NCI-H1417 treated with DMSO at 0.1 percent for 48 hours (cell line): ENCODE data around the gene TNFRSF9.
"Not testable (repeated sequence)": the region's sequence is repeated elsewhere in the genome, so short reads cannot be mapped to it uniquely, and the experiment has no call there.

ENCODE experiments used
- DNase-seq: peaks from one replicate; lab custom pipeline; 2025; lab: John Stamatoyannopoulos, UW

TNFRSF9 gene

GRCh38 chr1:7940745-7941436 lies at the start of gene TNFRSF9:
Gene TNFRSF9, minus strand, starts transcription at chr1:7940839. Its CDS starts 845 bp downstream, at chr1:7939994.
- no peak for DNase-seq

- no peak for DNase-seq
Observed at GRCh38 chr1:7989762-7990428, 49.3 kb upstream of the TNFRSF9 start.

- DNase-seq: no peak
Observed at GRCh38 chr1:7988576-7988975, 47.9 kb upstream of the TNFRSF9 start.

- no peak for DNase-seq
Observed at GRCh38 chr1:7987528-7987927, 46.9 kb upstream of the TNFRSF9 start.

GRCh38 chr1:7985851-7986612 lies 45.4 kb upstream of the TNFRSF9 start:
- DNase-seq: no peak

- no peak for DNase-seq
Observed at GRCh38 chr1:7984811-7985210, 44.2 kb upstream of the TNFRSF9 start.

GRCh38 chr1:7983086-7983778 lies 42.6 kb upstream of the TNFRSF9 start:
- DNase-seq: no peak

- no peak for DNase-seq
Observed at GRCh38 chr1:7980984-7981383, 40.3 kb upstream of the TNFRSF9 start.

- no peak for DNase-seq
Observed at GRCh38 chr1:7975212-7975865, 34.7 kb upstream of the TNFRSF9 start.

GRCh38 chr1:7973086-7973485 lies 32.4 kb upstream of the TNFRSF9 start:
- no peak for DNase-seq

GRCh38 chr1:7972285-7972684 lies 31.6 kb upstream of the TNFRSF9 start:
- DNase-seq: no peak

GRCh38 chr1:7971024-7971423 lies 30.4 kb upstream of the TNFRSF9 start:
- no peak for DNase-seq

- DNase-seq: no peak
Observed at GRCh38 chr1:7970246-7970645, 29.6 kb upstream of the TNFRSF9 start.

- DNase-seq: no peak
Observed at GRCh38 chr1:7967651-7968050, 27.0 kb upstream of the TNFRSF9 start.

- no peak for DNase-seq
Observed at GRCh38 chr1:7967196-7967595, 26.6 kb upstream of the TNFRSF9 start.

- no peak for DNase-seq
Observed at GRCh38 chr1:7964476-7964875, 23.8 kb upstream of the TNFRSF9 start.

GRCh38 chr1:7963841-7964240 lies 23.2 kb upstream of the TNFRSF9 start:
- not testable (repeated sequence) for DNase-seq

GRCh38 chr1:7963378-7963730 lies 22.7 kb upstream of the TNFRSF9 start:
- not testable (repeated sequence) for DNase-seq

GRCh38 chr1:7962636-7963377 lies 22.2 kb upstream of the TNFRSF9 start:
- no peak for DNase-seq

GRCh38 chr1:7962014-7962335 lies 21.3 kb upstream of the TNFRSF9 start:
- DNase-seq: no peak
